Endometrial microvascular endothelial cells (primary cell): Measurements from ENCODE around the gene AEN. TPM values are rescaled to one million over a fixed set of nuclear protein-coding genes. Genes with fewer than 3 reads are reported as not detected.

ENCODE experiments used
- in situ Hi-C: cut with HindIII; loops from 2 replicates; pipeline ENCODE4 v1.10.0; 2017; ENCODE audit warnings: low sequenced_read_pairs, low pct_unique_long_range_greater_than_20kb; ENCODE audit errors: inconsistent ontology term
- total RNA-seq: library from RNA; depleted of rRNA; stranded (reverse); fragments of >200 nt; gene quantifications from one replicate; pipeline ENCODE4 v1.2.3, GENCODE V29; 2015; ENCODE audit errors: inconsistent ontology term

The AEN gene
- total RNA-seq, 1 donor from 2014 or later: 53.3 TPM

DNA sequence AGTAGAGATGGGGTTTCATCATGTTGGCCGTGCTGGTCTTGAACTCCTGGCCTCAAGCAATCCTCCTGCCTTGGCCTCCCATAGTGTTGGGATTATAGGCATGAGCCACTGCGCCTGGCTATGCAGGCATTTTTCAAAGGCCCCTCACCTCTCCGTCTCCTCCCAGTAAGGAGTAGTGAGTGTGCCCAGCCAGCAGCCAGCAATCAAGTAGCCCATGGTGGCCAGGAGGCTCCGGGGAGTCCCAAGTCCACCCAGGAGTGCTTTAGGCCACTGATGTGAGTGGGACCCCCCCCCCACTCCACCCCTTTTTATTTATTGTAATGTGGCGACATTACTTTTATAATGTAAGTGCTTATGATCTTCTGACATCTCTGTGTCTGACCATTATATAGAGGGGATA lies 25.8 kb downstream of the AEN start:
- in situ Hi-C loops: no loop called here

DNA sequence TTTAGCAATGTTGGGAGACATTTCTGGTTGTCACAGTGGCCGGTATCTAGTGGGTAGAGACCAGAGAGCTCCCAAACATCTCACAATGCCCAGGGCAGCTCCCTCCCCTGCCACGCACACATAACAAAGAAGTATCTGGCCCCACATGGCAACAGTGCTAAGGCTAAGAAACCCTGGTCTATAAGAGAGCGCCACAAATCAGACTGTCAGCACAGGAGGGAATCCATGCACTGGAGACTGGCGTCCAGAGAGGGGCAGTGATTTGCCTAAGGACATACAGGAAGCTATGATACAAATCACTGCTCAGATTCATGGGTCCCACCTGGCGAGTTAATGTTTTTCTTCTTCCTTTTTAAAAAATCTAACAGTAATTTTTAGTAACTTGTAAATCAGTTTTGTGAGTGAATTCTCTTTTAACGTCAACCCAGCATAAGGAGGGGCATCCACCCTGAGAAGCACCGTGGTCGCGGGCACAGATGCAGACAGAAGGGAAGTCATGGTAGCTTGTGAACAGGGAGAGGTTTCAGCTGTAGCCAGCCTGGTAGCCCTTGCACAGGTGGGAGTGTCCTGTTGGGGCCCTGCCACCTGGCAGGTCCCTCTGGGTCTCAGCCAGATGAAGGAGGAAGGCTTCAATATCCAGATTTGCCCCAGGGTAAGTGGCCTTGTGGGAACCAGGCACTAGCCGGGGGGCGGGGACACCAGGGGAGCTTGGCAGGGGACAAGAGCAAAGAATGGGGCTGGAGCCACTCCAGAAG lies 26.4 kb downstream of the AEN start:
- in situ Hi-C loops: no loop called here

DNA sequence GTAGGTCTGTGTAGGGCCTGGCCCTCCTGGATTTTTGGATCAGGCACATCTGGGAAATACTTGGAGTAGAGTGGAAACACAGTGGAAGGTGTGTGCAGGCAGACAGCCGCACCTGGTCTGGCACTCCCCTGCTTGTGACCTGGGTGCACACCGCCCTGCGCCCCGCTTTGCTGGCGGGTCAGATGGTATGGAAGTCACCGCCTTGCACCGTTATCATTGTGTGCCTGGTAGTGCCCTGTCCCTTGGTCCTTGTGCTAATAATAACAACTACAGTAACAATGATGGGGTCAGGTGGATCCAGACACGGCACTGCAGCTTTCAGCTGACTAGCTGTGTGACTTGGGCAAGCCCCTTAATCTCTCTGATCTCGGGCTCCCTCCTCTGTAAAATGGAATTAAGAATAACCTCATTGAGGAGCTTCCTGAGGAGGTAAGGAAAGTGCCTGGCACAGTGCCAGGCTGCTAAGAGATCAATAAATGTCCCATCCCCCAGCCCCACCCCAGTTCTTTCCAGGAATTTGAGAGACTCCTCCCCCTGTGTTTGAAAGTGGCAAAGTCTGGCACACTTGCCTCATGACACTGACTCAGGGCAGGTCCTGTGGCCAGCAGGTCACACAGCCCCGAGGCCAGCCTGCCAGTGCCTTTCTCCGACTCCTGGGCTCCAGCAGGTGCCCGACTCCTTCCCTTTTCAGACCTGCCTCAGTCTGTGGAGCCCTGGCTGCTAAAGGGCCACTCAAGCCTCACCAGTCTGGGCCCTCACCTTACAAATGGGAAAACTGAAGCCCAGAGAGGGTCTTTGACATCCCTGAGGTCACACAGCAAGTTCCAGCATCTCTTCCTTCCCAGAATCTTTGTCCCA lies 27.4 kb downstream of the AEN start:
- in situ Hi-C loops: no loop called here

- in situ Hi-C loops: no loop called here
Measured at GRCh38 chr15:88649286-88649733, 28.2 kb downstream of the AEN start.

DNA sequence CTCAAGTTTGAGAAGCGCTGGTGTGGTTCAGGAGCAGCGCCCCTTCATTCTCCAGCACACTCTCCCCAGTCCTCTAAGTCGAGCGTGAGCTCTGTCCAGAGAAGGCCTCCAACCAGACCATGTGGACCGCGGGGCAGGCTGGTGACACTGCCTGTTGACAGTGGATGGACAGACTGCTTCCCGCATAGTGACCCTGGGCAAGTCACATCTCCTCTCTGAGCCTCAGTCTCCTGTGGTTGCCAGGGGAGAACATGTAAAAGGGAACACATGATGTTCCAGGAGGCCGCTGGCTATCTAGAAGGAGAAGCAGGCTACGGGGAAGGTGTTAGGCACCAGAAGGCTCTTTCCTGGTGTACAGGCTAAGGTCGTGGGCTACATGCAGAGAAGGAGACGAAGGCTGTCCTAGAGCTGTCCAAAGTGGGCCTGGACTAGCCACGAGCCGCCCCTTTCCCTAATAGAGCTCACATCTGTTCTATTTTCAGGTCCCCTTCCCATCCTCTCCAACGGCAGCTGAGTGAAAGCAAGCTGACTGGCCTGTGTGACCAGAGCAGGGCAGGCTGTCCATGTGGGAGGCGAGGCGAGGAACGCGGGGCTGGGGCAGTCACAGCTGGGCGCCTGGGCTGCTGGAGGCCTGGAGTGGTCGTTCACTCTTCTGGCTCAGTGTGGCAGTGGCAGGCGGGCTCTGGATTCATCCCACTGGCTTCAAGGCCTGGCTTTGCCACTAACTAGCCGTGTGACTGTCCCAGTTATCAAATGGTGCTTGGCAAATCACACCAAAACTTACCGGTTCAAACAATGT lies 28.8 kb downstream of the AEN start:
- in situ Hi-C loops: no loop called here

DNA sequence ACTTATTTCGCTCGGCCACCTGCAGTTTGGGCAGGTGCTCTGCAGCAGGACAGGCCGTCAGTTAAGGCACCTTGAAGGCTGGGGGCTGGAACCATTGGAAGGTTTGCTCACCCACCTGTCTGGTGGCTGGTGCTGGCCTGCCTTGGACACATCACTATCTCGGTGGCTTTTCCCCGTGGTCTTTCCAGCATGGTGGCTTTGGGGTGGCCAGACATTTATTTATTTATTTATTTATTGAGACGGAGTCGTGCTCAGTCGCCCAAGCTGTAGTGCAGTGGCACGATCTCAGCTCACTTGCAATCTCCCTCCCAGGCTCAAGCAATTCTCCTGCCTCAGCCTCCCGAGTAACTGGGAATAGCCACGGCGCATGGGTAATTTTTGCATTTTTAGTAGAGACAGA lies 29.4 kb downstream of the AEN start:
- in situ Hi-C loops: no loop called here

DNA sequence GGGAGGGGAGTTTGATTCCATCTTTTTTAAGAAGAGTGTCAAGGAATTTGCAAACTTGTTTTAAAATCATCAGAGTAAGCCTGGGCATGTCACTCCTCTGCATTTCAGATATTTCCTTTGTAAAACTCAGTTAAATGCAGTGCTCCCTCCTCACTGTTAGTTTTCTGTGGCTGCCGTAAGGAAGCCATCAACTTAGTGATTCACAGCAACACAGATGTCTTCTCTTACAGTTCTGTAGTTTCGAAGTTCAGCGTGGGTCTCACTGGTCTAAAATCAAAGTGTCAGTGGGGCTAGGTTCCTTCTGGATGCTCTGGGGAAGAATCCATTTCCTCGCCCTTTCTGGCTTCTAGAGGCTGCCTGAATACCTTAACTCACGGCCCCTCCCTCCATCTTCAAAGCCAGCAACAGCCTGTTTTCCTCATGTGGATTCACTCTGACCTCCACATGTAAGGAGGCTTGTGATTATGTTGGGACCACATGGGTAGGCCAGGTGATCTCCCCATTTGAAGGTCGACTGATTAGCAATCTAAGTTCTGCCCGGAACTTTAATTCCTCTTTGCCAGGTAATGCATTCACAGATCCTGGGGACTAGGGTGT lies 30.1 kb downstream of the AEN start:
- in situ Hi-C loops: no loop called here

DNA sequence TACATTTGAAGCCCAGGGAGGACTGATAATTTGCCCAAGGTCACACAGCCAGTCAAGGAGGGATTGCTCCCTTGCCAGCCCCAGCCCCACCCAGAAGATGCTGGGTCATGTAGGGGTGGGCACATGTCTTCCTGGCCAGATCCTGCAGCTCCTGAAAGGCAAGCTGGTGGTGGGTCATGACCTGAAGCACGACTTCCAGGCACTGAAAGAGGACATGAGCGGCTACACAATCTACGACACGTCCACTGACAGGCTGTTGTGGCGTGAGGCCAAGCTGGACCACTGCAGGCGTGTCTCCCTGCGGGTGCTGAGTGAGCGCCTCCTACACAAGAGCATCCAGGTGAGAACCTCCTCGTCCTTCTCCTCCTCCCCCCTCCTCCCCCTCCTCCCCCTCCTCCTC lies 30.8 kb downstream of the AEN start:
- in situ Hi-C loops: no loop called here

DNA sequence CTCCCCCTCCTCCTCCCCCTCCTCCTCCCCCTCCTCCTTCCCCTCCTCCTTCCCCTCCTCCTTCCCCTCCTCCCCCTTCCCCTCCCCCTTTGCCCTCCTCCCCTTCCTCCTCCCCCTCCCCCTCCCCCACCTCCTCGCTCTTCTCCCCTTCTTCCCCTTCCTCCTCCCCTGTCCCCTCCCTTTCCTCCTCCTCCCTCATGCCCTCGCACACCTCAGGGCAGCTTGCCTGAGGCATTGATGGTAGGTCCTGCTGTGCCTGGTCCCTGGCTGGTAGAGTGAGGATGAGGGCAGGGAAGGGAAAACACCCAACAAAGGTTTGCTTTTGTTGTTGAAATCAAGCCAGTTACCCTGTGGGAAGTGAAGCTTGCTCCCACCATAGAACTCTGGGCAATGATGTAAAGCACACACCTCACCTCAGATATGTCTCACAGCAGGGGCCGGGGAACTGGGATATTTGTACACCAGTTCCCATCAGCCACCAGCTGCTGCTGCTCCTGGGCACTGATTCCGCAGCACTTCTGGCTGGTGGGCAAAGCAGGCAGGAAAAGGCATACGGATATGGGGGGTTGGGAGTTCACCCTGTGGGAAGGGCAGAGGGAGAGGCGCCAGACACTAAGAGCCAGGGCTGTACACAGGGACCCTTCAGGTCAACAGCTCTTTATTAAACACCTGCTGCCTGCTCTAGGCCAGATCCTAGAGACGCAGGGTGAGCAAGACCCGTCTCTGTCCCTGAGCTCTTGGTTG lies 31.5 kb downstream of the AEN start:
- in situ Hi-C loops: no loop called here

DNA sequence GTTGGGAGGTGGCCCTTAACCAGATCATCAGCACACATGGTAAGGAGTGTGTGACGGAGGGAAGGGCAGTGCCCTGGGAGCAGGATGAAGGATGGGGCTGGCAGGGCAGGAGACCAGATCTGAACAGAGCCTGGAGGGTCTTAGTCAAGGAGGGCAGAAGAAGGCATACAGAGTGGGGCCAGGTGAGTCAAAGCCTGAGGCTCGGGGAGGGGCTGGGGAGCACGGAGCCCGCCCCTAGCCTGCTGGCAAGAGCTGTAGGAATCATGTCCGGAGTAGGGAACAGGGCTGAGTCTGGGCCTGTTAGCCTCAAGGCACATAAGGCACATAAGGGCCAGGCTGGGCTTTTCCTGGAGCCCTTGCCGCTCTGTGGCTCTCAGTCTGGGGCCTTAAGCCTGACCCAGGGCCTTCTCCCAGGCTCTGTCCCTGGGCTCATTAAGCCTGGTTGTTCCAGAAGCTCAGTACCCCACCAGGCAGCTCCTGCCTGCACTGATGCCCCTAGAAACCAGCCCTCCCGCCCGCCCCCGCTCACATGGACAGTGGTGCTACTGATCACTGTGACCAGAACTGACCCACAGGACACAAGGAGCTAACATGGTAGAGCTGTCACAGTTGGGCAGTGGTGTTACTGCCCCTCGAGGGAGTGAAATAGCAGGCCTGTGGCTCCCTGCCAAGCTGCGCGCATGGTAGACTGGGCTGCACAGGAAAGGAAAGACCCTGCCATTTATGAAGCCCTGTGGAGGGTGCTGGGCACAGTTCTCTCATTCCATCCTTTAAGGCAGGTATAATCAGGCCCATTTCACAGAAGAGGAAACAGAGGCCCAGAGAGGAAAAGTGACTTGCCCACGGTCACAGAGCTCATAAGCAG lies 32.3 kb downstream of the AEN start:
- in situ Hi-C loops: no loop called here

- in situ Hi-C loops: no loop called here
Measured at GRCh38 chr15:88654430-88655102, 33.4 kb downstream of the AEN start.

DNA sequence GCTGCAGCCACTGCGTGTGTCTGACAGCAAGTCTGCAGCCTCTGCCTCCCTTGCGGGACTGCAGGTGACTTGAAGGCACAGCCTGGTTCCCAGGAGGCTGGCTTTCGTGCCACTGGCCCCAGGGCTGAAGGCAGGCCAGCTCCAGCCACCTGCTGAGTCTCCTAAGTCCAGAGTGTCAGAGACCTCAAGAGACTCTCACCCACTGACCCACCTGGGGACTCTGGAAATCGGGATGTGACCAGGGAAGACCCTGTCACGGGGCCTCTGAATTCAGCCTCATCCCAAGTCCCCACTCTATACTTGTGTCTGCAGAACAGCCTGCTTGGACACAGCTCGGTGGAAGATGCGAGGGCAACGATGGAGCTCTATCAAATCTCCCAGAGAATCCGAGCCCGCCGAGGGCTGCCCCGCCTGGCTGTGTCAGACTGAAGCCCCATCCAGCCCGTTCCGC lies 34.0 kb downstream of the AEN start:
- in situ Hi-C loops: no loop called here

DNA sequence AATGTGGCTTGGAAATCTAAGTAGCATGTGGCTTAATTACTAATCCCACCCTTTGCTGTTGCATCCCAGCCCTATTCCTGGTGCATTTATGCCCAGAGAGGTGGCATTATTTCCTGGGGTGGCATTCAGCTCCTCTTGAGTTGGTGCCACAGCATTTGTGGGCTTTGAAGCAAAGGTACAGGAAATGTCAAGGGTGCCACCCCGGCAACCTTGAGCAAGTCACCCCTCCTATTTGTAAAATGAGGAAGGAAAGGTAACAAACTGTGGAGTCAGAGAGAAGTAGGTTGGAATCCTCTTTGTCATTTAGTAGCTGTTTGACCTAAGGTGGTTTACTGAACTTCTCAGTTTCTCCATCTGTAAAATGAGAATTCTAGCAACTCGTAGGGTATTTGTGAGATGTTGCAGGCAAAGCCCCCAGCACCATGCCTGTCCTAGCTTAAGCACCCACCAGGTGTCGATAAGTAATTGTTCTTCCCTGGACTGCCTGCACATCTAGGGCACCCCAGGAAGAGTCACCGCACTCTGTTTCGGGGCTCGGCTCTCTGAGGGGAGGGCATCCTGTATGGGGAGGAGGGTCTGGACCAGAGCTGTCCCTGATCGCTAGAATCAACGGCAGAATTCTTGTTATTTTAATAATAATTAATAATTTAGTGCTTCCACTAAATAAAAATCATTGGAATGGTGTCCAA lies 34.8 kb downstream of the AEN start:
- in situ Hi-C loops: no loop called here

DNA sequence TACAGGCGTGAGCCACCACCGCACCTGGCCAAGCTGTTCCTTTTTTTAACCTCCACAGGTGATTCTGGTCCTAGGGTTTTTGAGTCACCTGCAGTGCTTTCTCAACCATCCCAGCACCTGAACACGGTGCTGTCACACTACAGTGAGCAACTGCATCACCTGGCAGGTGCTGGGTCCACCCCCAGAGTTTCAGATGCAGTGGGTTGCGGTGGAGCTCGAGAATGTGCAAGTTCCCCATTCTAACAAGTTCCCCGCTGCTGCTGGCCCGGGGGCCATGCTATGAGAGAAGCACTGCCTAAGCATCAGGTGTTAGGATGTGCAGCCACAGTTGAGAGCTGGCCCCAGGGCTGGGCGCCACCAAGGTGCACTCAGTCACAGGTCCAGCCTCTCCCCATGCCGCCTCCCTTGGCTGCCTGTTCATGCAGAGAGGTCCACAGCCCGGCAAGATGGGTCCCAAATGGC lies 35.7 kb downstream of the AEN start:
- in situ Hi-C loops: no loop called here

- in situ Hi-C loops: no loop called here
Measured at GRCh38 chr15:88657326-88658069, 36.4 kb downstream of the AEN start.
